Erythroblast (primary cell): ENCODE data around the gene NECAB3.

Source experiments
- GATA1 ChIP-seq: IDR thresholded peaks from 2 replicates; pipeline ENCODE4 v1.6.1; 2011; ENCODE audit warnings: low read depth, mild to moderate bottlenecking, control low read depth, low read length, moderate library complexity
- POLR2A ChIP-seq: IDR thresholded peaks from 2 replicates; pipeline ENCODE4 v1.6.1; 2011; ENCODE audit warnings: mild to moderate bottlenecking, low read length

DNA sequence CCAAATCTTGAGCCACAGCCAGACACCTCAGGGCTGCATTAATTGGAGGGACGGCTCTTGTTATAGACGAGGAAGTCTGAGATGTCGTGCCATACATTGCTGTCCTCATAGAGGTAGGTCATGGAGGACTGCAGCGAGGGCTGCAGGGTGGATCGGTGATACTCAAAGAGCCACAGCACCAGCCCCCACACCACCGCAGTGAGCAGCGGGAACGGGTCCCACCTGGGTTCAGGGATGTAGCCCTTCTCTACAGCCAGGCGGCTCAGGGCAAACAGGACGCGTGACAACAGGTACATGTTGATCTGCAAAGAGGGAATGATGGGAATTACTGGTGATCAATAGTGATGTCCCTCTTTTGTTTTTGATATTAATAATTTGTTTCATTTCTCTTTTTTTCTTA lies 33.4 kb upstream of the NECAB3 start:
- no peak for TF ChIP-seq POLR2A
- TF ChIP-seq GATA1, result no peak
